GM18868 (cell line): ENCODE measurements around the gene NR4A1.
A peak's percentile ranks its signal among the peaks of the same experiment; 100 is the strongest.

Experiments used
- ATAC-seq: cut with Tn5 transposase; IDR thresholded peaks from one replicate; pipeline ENCODE4 v1.9.1; 2021; ENCODE audit warnings: mild to moderate bottlenecking, moderate library complexity; ENCODE audit not compliant: unreplicated experiment

Gene NR4A1

DNA sequence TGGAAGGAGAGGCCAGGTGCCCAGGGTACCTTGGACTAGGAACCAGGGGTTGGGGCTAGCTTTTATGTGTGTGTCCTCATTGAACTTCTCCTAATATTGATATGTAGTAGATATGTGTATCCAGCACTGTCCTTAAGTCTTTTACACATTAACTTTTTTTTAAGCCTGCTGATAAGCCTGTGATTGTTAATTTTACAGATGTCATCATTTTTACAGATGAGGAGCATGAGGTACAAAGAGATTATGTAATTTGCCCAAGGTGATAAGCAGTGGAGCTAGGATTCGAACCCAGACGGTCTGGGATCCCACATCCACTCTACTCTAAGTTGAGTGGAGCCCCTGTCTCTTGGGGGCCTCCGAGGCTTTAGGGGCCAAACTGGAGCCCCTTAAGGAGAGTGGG, 10.2 kb upstream of the NR4A1 start:
- ATAC-seq = no peak

DNA sequence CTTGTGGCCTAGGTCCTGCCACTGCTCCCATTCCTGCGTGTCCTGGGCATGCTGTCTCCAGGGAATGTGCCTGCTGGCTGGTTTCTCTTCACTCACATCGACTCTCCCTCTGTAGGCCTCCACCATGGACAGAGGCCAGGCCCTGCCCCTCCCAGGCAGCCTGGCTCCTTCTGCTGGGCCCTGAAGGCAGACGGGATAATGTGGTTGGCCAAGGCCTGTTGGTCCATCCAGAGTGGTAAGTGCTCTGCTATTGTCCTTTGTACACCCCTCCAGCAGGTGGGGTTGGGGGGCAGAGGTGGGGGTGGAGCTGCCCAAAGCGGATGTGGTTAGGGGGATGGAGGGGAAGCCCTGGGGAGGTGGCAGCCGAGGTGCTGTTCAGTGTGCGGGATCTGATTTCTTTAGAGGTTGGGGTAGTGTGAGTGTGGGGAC, 9.5 kb upstream of the NR4A1 start:
- peak; percentile 59 for ATAC-seq

DNA sequence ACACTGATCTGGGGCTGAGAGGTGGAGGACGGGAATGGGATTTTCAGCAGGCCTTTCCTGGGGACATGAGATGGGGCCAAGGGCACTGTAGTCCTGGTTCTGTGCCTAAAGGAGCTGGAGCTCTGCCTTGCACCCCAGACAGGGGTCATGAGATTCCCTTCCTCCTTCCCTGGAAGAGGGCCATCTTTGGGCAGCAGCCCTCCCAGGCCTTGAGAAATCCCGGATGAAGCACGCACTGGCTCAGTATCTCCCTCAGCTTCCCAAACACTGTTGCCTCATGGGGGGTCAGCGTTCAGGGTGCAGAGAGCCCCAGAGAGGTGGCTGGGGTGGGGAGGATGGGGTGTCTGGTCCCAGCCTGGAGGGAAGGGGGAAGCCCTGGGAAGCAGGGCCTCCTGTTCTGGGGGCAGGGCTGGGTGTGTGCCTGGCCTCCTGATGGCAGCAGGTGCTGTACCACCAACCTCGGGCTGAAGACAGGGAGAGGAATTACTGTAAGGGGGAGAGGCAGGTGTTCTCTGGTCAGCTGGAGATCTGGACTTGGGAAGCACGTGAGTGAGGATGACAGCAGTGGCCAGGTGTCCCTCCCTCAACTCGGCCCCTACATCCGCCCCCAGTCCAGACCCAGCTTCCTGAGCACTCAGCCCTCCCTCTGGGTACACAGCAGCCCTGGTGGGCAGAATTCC, 8.4 kb upstream of the NR4A1 start:
- ATAC-seq = no peak

DNA sequence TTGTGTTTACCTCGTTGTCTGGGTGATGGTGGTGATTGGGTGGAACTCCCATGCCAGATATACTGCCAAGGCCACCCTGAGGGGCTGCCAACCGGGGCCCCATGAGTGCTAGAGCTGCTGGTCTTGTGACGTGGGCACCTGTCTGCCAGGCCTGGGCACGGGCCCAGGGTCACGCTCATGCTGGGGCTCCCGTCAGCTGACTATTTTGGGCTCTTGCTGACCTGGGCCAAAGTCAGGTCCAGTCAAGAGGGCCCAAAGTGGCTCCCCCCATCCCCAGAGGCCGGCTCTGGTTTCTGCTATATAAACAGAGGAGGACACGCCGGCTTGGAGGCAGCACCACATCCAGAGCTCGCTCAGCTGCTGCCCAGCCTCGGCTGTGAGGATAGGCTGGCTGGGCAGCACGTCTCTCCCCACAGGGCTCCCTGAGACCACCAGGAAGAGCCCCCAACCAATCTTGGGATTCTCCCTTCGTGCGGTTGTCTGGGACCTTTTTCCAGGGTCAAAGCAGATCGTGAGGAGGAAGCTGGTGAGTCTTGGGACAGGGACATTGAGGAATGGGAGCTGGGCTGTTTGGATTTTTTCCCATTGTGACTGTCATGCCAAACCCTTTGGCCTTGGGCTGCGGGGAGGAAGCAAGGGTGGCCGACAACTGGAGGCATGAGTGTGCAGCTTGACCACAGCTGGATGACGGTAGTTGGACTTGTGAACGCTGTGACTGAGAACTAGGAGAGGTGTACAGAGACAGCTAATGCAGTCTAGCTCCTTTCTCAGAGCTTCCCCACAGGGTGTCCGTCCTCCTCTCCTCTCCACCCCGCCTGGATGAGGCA, 7.6 kb upstream of the NR4A1 start:
- ATAC-seq = no peak

DNA sequence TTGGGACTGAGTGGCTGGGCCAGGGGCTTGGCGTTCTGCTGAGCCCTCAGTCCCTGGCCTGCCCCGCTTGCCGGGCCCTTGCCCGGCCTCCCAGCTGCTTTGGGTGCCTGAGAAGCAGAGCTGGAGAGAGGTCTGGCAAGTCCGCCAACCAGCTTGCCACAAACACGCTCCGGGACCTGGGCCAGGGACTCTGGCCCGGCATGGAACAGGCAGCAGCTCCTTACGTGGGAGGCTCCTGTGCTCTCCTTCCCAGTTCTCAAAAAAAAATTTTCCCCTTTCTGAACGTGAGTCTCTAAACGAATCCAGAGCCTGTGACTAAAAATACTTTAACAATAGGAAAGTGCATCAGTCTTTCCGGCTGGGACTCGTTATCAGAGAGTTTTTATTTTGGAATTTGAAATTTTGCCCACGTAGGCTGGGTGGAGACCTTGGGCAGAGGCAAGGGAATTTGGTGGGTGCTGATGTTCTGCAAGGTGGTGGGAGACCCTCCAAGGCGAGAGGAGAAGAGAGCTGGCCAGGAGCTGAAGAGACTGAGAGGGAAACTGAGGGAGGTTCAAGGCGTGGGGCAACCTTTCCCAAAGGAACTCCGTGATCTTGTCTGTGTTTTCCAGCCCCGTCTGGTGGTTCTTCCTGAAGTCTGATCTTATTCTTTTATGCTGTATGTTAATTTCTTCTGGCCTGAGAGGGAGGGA, 6.8 kb upstream of the NR4A1 start:
- ATAC-seq = no peak

DNA sequence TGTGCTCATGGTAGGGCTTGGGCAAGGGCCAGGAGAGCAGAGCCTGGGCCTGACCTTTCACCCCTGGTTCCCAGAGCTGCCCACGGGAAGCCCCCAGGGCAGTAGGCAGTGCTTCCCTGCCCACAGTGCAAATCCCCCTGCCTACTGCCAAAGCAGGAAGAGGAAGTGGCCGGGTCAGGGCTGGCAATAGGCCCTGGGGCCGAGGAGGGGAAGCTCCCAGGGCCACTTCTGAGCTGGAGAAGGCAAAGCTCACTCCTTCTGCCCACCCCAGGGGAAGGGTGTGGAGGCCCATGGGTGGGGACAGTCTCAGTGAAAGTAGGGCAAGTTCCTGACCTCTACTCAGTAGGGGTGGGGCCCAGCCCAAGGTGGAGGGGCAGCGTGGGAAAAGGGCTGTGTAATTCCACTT, 5.4 kb upstream of the NR4A1 start:
- no peak for ATAC-seq

DNA sequence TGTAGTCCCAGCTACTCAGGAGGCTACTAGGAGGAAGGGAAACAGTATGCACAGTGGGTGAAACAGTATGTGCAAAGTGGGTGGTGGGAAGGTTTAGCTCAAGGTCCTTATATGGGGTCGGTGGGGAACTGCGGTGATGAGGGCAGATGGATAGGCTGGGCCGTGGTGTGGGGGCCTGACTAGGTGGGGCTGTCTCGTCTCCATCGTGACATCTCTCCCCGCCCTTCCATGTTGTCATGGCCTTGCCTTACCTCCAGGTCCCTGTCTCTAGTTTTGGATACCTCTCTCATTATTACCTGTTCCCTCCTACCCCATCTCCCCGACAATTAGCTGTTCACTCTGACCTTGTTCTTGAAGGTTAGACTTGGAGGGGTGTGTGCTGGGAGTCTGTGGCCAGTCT, 4.4 kb upstream of the NR4A1 start:
- no peak for ATAC-seq

DNA sequence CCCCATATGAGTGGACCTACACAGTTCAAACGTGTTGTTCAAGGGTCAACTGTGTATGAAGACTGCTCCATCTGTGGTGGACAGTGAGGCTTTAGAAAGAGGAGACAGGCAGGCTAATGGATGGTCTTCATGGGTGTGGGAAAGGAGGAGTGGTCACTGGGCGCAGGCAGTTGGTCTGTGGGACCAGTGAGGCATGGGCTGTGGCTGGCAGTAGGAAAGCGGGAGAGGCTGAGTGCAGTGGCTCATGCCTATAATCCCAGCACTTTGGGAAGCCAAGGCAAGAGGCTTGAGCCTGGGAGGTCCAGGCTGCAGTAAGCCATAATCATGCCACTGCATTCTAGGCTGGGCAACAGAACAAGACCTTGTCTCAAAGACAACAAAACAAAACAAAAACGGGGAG, 2.0 kb upstream of the NR4A1 start:
- no peak for ATAC-seq

DNA sequence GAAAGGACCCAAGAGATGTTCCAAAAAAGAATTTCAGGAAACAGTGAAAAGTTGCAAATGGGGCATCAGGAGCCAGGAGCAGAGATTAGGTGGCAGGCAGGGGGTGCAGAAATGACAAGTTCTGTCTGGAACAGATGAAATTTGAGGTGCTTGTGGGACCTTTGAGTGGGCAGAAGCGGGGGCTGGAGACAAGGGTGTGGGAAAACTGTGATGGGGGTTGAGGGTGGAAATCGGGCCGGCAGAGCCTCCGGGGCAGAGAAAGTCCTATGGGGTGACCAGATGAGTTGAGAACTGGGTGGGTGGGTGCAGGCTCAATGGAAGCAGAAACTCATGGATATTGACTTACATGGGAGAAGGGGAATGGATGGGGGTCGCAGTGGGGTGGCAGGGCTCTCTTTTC, 1.6 kb upstream of the NR4A1 start:
- no peak for ATAC-seq

DNA sequence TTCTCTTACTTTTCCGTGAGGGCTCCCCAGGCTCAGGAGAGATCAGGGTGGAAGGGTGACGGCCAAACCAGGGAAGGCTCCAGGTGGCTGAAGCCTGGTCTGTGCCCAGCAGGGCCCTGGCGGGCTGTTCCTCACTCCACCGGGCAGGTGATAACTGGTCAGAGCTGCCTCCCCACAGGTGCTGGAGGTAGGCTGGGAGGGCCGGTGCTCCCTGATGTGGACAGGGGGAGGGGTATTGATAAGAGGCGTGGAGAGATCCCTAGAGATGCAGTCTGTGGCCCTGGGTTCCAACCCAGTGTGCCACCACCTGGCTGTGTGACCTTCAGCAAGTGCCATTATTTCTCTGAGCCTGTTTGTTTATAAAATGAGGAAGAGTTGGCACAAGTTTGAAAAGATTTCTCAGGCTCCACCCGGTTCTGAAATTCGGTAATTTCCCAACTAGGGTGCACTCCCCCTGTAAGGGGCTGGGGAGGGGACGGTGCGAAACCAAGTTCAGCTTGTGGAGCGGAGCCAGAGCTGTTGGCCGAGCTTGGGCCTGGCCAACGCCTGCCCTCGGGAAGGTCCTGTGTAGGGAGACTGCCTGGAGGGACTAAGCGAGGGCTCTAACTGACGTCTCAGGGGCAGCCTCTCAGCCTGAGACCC, 1.0 kb upstream of the NR4A1 start:
- ATAC-seq = no peak

DNA sequence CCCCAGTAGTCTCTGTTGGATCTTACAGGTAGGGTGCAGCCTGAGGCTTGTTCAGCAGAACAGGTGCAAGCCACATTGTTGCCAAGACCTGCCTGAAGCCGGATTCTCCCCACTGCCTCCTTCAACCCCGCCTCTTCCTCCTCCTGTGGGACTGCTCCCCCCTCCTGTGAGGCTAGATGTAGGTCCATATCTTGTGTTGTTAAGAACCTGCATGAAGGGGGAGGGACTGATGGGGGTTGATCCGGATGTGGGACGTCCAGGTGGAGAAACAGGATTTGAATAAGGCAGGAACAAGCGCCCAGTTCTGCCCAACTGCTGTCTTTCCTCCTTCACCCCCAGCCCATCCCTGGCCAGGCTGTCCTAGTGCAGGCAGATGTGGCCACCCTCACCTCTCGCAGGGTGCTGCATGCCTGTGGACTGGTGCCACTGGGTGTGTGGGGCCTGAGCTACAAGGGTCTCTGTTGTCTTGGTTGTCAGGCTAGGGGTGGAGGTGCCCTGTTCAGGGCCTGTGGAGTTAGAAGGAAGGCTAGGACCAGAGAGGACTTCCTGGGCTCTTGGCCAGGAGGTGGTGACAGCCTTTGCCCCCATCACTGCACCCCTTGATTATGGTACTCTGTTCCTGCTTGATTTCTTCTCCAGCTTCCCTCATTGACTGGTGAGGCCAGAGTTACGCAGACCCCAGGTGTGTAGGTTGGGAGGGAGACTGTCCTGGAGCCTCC, 1.4 kb downstream of the NR4A1 start:
- no peak for ATAC-seq

DNA sequence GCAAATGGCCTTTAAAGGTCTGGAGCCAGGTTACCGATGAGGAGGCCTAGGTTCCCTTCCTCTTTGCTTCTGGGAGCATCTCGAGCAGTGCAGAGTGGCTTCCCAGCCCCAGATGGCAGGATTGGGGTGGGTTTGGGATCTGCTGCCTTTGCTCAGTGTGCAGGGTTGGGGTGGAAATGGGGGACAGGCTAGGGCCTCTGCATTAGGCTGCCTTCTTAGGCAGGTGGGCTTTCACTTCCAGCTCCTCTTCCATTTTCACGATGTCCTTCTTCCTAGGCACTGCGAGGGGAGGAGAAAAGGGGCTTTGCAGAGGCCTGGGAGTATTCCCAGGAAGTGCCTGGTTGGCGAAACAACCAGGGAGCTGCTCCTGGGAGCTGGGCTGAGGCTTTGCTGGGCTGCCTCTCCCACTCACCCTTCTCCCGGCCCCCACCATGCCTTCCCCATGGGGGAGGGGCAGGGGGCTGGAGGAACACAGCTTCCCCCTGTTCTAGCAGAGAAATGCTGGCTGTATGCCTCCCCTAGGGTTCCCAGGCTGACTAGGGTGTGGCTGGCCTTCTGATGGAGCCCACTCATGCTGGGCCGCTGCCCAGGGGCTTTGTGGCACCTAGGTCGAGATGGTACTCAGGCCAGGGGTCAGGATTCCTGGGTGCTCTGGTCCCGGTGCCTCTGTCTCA, 2.4 kb downstream of the NR4A1 start:
- no peak for ATAC-seq

DNA sequence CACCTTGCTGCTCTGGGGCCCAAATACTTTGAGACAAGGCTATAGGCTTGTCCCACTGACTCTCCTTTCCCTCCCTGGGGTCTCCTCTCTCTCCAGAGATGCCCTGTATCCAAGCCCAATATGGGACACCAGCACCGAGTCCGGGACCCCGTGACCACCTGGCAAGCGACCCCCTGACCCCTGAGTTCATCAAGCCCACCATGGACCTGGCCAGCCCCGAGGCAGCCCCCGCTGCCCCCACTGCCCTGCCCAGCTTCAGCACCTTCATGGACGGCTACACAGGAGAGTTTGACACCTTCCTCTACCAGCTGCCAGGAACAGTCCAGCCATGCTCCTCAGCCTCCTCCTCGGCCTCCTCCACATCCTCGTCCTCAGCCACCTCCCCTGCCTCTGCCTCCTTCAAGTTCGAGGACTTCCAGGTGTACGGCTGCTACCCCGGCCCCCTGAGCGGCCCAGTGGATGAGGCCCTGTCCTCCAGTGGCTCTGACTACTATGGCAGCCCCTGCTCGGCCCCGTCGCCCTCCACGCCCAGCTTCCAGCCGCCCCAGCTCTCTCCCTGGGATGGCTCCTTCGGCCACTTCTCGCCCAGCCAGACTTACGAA, 3.1 kb downstream of the NR4A1 start:
- no peak for ATAC-seq

DNA sequence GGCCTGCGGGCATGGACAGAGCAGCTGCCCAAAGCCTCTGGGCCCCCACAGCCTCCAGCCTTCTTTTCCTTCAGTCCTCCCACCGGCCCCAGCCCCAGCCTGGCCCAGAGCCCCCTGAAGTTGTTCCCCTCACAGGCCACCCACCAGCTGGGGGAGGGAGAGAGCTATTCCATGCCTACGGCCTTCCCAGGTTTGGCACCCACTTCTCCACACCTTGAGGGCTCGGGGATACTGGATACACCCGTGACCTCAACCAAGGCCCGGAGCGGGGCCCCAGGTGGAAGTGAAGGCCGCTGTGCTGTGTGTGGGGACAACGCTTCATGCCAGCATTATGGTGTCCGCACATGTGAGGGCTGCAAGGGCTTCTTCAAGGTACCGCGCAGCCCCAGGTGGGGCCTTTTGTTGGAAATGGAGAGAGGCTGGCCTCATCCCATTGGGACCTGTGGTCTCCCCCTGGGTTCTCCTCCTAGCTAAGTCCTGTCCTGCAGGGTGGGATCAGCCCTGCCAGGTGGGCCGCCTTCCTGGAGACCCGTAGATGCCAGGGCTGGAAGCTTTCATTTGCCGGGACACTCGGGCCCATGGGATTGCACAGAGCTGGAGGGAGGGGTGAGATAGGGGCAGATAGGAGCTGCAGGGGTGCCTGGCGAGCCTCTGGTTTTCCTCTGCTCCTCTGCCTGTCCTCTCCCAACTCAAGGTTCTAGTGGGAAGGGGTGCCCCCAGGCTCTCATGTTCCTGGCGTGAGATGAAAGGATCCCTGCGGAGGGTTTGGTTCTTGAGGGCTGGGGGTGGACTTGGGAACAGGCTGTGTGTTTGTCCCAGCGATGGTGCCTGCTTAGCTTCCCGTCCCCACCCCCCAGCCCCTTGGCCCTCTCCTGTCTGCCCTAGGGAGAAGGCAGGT, 3.8 kb downstream of the NR4A1 start:
- ATAC-seq = no peak

DNA sequence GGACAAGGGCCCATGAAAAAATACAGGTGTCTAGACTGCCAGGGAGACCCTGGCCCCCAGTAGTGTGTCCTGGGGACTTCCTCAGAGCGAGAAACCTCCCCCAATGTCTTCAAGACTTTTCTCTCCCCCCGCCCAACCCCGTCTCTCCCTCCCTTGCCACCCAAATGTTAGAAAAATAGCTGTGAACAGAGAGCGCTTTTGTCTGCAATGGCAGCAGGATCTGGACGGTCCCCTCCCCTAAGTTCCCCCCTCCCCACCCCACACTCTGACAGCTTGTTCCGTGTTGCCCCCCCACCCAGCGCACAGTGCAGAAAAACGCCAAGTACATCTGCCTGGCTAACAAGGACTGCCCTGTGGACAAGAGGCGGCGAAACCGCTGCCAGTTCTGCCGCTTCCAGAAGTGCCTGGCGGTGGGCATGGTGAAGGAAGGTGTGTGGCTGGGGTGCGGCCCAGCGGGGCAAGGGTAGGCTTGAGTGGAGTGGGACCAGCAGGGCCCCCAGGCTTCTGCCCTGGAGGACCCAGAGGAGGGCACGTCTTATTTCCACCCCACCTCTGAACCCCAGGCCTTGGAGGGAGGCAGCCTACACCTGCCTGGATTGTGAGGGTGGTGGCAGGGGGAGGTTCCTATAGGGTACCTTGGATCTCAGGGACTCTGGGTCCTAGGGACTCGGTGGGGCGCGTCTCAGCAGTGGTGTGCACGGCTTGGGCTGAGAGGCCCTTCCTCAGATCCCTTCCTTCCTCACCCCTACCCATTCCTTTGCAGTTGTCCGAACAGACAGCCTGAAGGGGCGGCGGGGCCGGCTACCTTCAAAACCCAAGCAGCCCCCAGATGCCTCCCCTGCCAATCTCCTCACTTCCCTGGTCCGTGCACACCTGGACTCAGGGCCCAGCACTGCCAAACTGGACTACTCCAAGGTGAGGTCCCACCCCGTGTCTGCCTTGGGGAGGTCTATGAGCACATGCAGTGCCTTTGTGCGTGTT, 4.8 kb downstream of the NR4A1 start:
- no peak for ATAC-seq

DNA sequence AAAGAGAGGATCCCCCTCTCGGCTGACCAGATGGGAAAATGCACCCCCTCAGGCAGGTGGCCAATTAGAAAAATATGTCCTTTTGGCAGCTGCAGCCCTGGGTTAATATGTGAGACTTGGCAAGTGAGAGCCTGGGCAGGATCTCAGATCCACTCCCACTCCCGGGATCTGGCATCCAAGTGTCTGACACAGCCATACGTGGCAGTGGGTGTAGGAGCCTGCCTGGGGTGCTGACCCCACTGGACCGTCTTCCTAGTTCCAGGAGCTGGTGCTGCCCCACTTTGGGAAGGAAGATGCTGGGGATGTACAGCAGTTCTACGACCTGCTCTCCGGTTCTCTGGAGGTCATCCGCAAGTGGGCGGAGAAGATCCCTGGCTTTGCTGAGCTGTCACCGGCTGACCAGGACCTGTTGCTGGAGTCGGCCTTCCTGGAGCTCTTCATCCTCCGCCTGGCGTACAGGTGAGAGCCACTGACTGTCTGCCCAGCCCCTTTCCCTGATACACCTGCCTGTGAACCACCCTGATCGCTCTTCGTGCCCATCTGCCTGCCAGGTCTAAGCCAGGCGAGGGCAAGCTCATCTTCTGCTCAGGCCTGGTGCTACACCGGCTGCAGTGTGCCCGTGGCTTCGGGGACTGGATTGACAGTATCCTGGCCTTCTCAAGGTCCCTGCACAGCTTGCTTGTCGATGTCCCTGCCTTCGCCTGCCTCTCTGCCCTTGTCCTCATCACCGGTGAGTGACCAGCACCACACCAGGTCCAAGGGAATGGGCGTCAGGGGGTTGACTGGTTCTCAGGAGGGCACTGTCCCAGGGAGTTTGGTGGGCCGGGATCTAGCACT, 5.8 kb downstream of the NR4A1 start:
- ATAC-seq = no peak
